HepG2 (cell line): ENCODE results near the gene HAPLN2. TPM values are rescaled to one million over a fixed set of nuclear protein-coding genes. Genes with fewer than 3 reads are reported as not detected.

Source experiments
- NFIC ChIP-seq: IDR thresholded peaks from 2 replicates; pipeline ENCODE4 v1.6.1; 2012; ENCODE audit warnings: mild to moderate bottlenecking, low read length, inconsistent platforms
- THAP11 ChIP-seq: IDR thresholded peaks from 2 replicates; pipeline ENCODE4 v1.6.1; 2016; ENCODE audit warnings: missing biosample characterization, missing genetic modification reagents
- XRCC5 ChIP-seq: fragments of 200-400 bp; formaldehyde crosslinking; optimal IDR thresholded peaks from 2 replicates; pipeline ENCODE3; 2017; ENCODE audit warnings: mild to moderate bottlenecking, low read length
- ZNF263 ChIP-seq: sonication (generic); formaldehyde crosslinking; IDR thresholded peaks from 2 replicates; pipeline ENCODE4 v1.4.0; 2020; ENCODE audit warnings: missing genetic modification reagents
- polyA plus RNA-seq, 8 experiments: library from polyadenylated mRNA; depleted of rRNA in 3 of 8; stranded (reverse) in 7 of 8; unstranded in 1 of 8; fragments of >200 nt; fragmentation: Illumina TruSeq in 4 of 8; extraction: Trizol in 4 of 8; gene quantifications; 2 replicates each; pipeline versions ENCODE4 v1.2.1 to v1.2.3, GENCODE V29; 2011 to 2016; ENCODE audit warnings: low read depth in 4 of 8, missing spikeins in 1 of 8, mixed read lengths in 1 of 8; ENCODE audit not compliant: insufficient read depth in 1 of 8
- total RNA-seq, 5 experiments: library from RNA; depleted of rRNA; stranded (reverse); fragments of >200 nt; fragmentation: Illumina TruSeq; extraction: Trizol; gene quantifications; 2 replicates each; pipeline ENCODE4 v1.2.3, GENCODE V29; 2016; ENCODE audit warnings: low read depth in 1 of 5
- TF ChIP-seq, protein P1 (sequence below), 2 experiments: fragments of 450-650 bp in 1 of 2; sonication (generic) in 1 of 2; formaldehyde crosslinking in 1 of 2; IDR thresholded peaks; 2 replicates each; pipeline versions ENCODE4 v1.6.1 to v1.8.0; 2016 to 2022; ENCODE audit warnings: antibody characterized with exemption in 1 of 2, mild to moderate bottlenecking in 1 of 2, missing genetic modification reagents in 1 of 2

Gene HAPLN2
- total and polyA plus RNA-seq, 2 of the 13 experiments (the other 11 are each of a cell fraction or from before 2014, with no cell fraction given) = not detected

DNA sequence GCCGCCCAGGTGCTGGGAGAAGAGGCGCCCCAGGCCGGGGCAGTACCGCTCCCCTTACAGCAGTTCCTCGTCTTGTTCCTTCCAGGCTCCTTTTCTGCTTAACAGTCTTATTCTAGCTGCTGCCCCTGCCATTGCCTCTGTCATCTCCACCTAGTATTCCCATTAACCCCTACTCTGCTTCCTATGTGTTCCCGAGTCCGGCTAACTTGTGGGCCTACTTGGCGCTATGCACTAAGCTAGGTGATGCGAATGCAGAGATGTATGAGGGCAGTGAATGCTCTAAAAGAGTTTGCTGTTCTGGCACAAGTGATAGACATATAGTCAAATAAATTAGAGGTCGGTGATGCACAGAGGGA lies 46.6 kb upstream of the HAPLN2 start (continued):
- TF ChIP-seq, protein P1, sequence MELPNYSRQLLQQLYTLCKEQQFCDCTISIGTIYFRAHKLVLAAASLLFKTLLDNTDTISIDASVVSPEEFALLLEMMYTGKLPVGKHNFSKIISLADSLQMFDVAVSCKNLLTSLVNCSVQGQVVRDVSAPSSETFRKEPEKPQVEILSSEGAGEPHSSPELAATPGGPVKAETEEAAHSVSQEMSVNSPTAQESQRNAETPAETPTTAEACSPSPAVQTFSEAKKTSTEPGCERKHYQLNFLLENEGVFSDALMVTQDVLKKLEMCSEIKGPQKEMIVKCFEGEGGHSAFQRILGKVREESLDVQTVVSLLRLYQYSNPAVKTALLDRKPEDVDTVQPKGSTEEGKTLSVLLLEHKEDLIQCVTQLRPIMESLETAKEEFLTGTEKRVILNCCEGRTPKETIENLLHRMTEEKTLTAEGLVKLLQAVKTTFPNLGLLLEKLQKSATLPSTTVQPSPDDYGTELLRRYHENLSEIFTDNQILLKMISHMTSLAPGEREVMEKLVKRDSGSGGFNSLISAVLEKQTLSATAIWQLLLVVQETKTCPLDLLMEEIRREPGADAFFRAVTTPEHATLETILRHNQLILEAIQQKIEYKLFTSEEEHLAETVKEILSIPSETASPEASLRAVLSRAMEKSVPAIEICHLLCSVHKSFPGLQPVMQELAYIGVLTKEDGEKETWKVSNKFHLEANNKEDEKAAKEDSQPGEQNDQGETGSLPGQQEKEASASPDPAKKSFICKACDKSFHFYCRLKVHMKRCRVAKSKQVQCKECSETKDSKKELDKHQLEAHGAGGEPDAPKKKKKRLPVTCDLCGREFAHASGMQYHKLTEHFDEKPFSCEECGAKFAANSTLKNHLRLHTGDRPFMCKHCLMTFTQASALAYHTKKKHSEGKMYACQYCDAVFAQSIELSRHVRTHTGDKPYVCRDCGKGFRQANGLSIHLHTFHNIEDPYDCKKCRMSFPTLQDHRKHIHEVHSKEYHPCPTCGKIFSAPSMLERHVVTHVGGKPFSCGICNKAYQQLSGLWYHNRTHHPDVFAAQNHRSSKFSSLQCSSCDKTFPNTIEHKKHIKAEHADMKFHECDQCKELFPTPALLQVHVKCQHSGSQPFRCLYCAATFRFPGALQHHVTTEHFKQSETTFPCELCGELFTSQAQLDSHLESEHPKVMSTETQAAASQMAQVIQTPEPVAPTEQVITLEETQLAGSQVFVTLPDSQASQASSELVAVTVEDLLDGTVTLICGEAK (IDR thresholded peaks at IDR 0.05) = no peak
- TF ChIP-seq, protein P1 (CRISPR knock-in tag; IDR thresholded peaks at IDR 0.05) = 0 out of 2 replicates have a peak, but pooled peaks have one; percentile 1
- peak; percentile 10 for TF ChIP-seq XRCC5
- TF ChIP-seq NFIC = no peak
- peak; percentile 38 for TF ChIP-seq THAP11
- TF ChIP-seq ZNF263 (CRISPR knock-in tag) = 0 out of 2 replicates have a peak, but pooled peaks have one; percentile 4
